GM18951 (cell line): ENCODE results near the gene PLCB1.

Experiments
- POLR2A ChIP-seq: IDR thresholded peaks from 4 replicates; pipeline ENCODE4 v1.6.1; 2011; ENCODE audit warnings: mild to moderate bottlenecking; ENCODE audit not compliant: insufficient read length, insufficient read depth; ENCODE audit errors: extremely low read depth
- in situ Hi-C: fragments of 300-500 bp; cut with MboI; formaldehyde crosslinking; loops from one replicate; pipeline ENCODE4 v1.12.0; 2022; ENCODE audit warnings: low sequenced_read_pairs, mixed read lengths, inconsistent platforms; ENCODE audit not compliant: unreplicated experiment

The PLCB1 gene

GRCh38 chr20:8898823-8899222 is 766.8 kb downstream of the PLCB1 start:
- no peak for TF ChIP-seq POLR2A
- in situ Hi-C loops, result no loop called here

GRCh38 chr20:8901237-8902025 is 769.4 kb downstream of the PLCB1 start:
- no peak for TF ChIP-seq POLR2A
- in situ Hi-C loops, result no loop called here

GRCh38 chr20:8903655-8904605 is 771.9 kb downstream of the PLCB1 start:
- in situ Hi-C loops, result no loop called here
- TF ChIP-seq POLR2A, result no peak

- no peak for TF ChIP-seq POLR2A
- in situ Hi-C loops, result no loop called here
Observed at GRCh38 chr20:8909596-8909995, 777.5 kb downstream of the PLCB1 start.

- TF ChIP-seq POLR2A, result no peak
- in situ Hi-C loops, result no loop called here
Observed at GRCh38 chr20:8912096-8912495, 780.0 kb downstream of the PLCB1 start.

- in situ Hi-C loops, result no loop called here
- TF ChIP-seq POLR2A, result no peak
Observed at GRCh38 chr20:8912731-8913130, 780.7 kb downstream of the PLCB1 start.

- no peak for TF ChIP-seq POLR2A
- in situ Hi-C loops, result no loop called here
Observed at GRCh38 chr20:8913456-8913855, 781.4 kb downstream of the PLCB1 start.

- no peak for TF ChIP-seq POLR2A
- in situ Hi-C loops, result no loop called here
Observed at GRCh38 chr20:8914421-8914820, 782.4 kb downstream of the PLCB1 start.

- no peak for TF ChIP-seq POLR2A
- in situ Hi-C loops, result no loop called here
Observed at GRCh38 chr20:8917084-8917483, 785.0 kb downstream of the PLCB1 start.

GRCh38 chr20:8918145-8918544 is 786.1 kb downstream of the PLCB1 start:
- no peak for TF ChIP-seq POLR2A
- in situ Hi-C loops, result no loop called here

GRCh38 chr20:8924539-8924938 is 792.5 kb downstream of the PLCB1 start:
- in situ Hi-C loops, result no loop called here
- no peak for TF ChIP-seq POLR2A

GRCh38 chr20:8930726-8931125 is 798.7 kb downstream of the PLCB1 start:
- no peak for TF ChIP-seq POLR2A
- in situ Hi-C loops, result no loop called here
